GM12878 (cell line): ENCODE results near the gene OAS1. TPM values are rescaled to one million over a fixed set of nuclear protein-coding genes. Genes with fewer than 3 reads are reported as not detected.

Experiments
- ATAC-seq: fragments of 200-7000 bp; cut with Tn5 transposase; 3 replicates; pipeline ENCODE4 v1.9.1; 2020; ENCODE audit warnings: mild to moderate bottlenecking, moderate library complexity
- BruUV-seq: library from RNA; stranded (reverse); fragments of 400-500 nt; replicated peaks from 2 replicates; lab custom pipeline; 2021; lab: Mats Ljungman, UMichigan
- CTCF ChIA-PET: fragments of 300-600 bp; sonication (Branson Sonifier 250); formaldehyde crosslinking; extraction: SDS; loops from one replicate; lab custom pipeline; 2021; ENCODE audit warnings: inconsistent platforms; lab: Yijun Ruan, JAX
- POLR2A ChIA-PET: fragments of 350-600 bp; formaldehyde crosslinking; extraction: SDS; loops from one replicate; lab custom pipeline; 2021; ENCODE audit warnings: inconsistent platforms; lab: Charles Lee
- RAD21 ChIA-PET: fragments of 300-600 bp; sonication (Branson Sonifier 250); formaldehyde crosslinking; loops from one replicate; lab custom pipeline; 2023; ENCODE audit warnings: antibody characterized with exemption; ENCODE audit not compliant: unreplicated experiment; lab: Charles Lee
- SMC1A ChIA-PET: fragments of 300-600 bp; sonication (Branson Sonifier 250); formaldehyde crosslinking; loops from one replicate; lab custom pipeline; 2023; ENCODE audit not compliant: unreplicated experiment, uncharacterized antibody; lab: Charles Lee
- DNase-seq: peaks from one replicate; pipeline ENCODE4 v3.0.0-alpha.2; 2011; ENCODE audit warnings: low read depth, low spot score
- FAIRE-seq: peaks from 3 replicates; lab custom pipeline; 2011; peaks lifted over from hg19 to GRCh38; lab: Jason Lieb, UNC
- H2AFZ ChIP-seq: 2 replicates; pipeline ENCODE4 v1.6.0; 2011; ENCODE audit warnings: low read depth, low read length, control low read depth; ENCODE audit not compliant: control insufficient read depth
- H3K27ac ChIP-seq: 2 replicates; pipeline ENCODE4 v1.5.1; 2011; ENCODE audit warnings: control low read depth; ENCODE audit not compliant: control insufficient read depth, insufficient read depth
- H3K27me3 ChIP-seq, 2 experiments: replicated peaks in 1 of 2; 2 replicates each; pipeline versions ENCODE4 v1.6.0 to v1.6.1; 2011; ENCODE audit warnings: low read length in 1 of 2; ENCODE audit not compliant: control insufficient read depth in 2 of 2, insufficient read depth in 2 of 2
- H3K36me3 ChIP-seq, 2 experiments: 2 replicates each; pipeline ENCODE4 v1.5.1; 2011; ENCODE audit warnings: low read length in 1 of 2; ENCODE audit not compliant: control insufficient read depth in 2 of 2, insufficient read depth in 2 of 2
- H3K4me1 ChIP-seq: 2 replicates; pipeline ENCODE4 v1.6.1; 2011; ENCODE audit warnings: mild to moderate bottlenecking, low read length, moderate library complexity, mixed read lengths; ENCODE audit not compliant: control insufficient read depth, insufficient read depth
- H3K4me2 ChIP-seq: 2 replicates; pipeline ENCODE4 v1.6.0; 2011; ENCODE audit warnings: control low read depth; ENCODE audit not compliant: control insufficient read depth, insufficient read depth
- H3K4me3 ChIP-seq: fragments of 200-600 bp; sonication (generic); 2 replicates; pipeline ENCODE4 v1.5.1; 2016
- H3K79me2 ChIP-seq: 2 replicates; pipeline ENCODE4 v1.6.0; 2011; ENCODE audit warnings: low read length; ENCODE audit not compliant: control insufficient read depth, insufficient read depth
- H3K9ac ChIP-seq: 2 replicates; pipeline ENCODE4 v1.8.0; 2011; ENCODE audit warnings: low read length, control low read depth, mixed read lengths; ENCODE audit not compliant: control insufficient read depth, insufficient read depth
- H3K9me3 ChIP-seq: replicated peaks from 3 replicates; pipeline ENCODE4 v1.5.1; 2011; ENCODE audit warnings: mild to moderate bottlenecking, low read length; ENCODE audit not compliant: control insufficient read depth, insufficient read depth
- H4K20me1 ChIP-seq: 2 replicates; pipeline ENCODE4 v1.6.0; 2011; ENCODE audit not compliant: control insufficient read depth, insufficient read depth
- CHD2 ChIP-seq: IDR thresholded peaks from 2 replicates; pipeline ENCODE4 v1.6.1; 2011; ENCODE audit warnings: low read depth, low read length, improper control_type of control experiment, borderline replicate concordance
- DPF2 ChIP-seq: fragments of 450-650 bp; IDR thresholded peaks from 2 replicates; pipeline ENCODE4 v1.6.1; 2017; ENCODE audit warnings: mild to moderate bottlenecking
- EED ChIP-seq: sonication (generic); IDR thresholded peaks from 2 replicates; pipeline ENCODE4 v1.6.1; 2016; ENCODE audit warnings: antibody characterized with exemption, low read depth
- EZH2 ChIP-seq: IDR thresholded peaks from 2 replicates; pipeline ENCODE4 v1.6.1; 2012; ENCODE audit warnings: low read depth, mild to moderate bottlenecking, control low read depth, inconsistent platforms, low read length, borderline replicate concordance; ENCODE audit not compliant: control insufficient read depth
- FOS ChIP-seq: IDR thresholded peaks from 3 replicates; pipeline ENCODE4 v1.6.1; 2011; ENCODE audit warnings: borderline replicate concordance; ENCODE audit not compliant: insufficient read length; ENCODE audit errors: extremely low read depth
- FOXM1 ChIP-seq: IDR thresholded peaks from 2 replicates; pipeline ENCODE4 v1.6.1; 2012; ENCODE audit warnings: low read depth, mild to moderate bottlenecking, inconsistent platforms, low read length, moderate library complexity
- JUNB ChIP-seq: IDR thresholded peaks from 2 replicates; pipeline ENCODE4 v1.6.1; 2016; ENCODE audit warnings: antibody characterized with exemption, mild to moderate bottlenecking
- KLF5 ChIP-seq: fragments of 450-650 bp; IDR thresholded peaks from 2 replicates; pipeline ENCODE4 v1.6.1; 2014; ENCODE audit warnings: mild to moderate bottlenecking; ENCODE audit not compliant: partially characterized antibody
- NBN ChIP-seq: fragments of 450-650 bp; IDR thresholded peaks from 2 replicates; pipeline ENCODE4 v1.6.1; 2016
- POLR2AphosphoS5 ChIP-seq: IDR thresholded peaks from 2 replicates; pipeline ENCODE4 v1.6.1; 2011; ENCODE audit warnings: mild to moderate bottlenecking, low read length, inconsistent platforms
- RELA ChIP-seq: fragments of 450-650 bp; IDR thresholded peaks from 2 replicates; pipeline ENCODE4 v1.8.0; 2014; ENCODE audit warnings: borderline replicate concordance; ENCODE audit not compliant: partially characterized antibody
- SIN3A ChIP-seq: IDR thresholded peaks from 2 replicates; pipeline ENCODE4 v1.6.1; 2012; ENCODE audit warnings: low read depth, low read length, improper control_type of control experiment
- SMAD1 ChIP-seq: fragments of 450-650 bp; IDR thresholded peaks from 2 replicates; pipeline ENCODE4 v1.6.1; 2018; ENCODE audit warnings: mild to moderate bottlenecking, low read depth; ENCODE audit not compliant: partially characterized antibody
- SMAD5 ChIP-seq: IDR thresholded peaks from 2 replicates; pipeline ENCODE4 v1.6.1; 2016; ENCODE audit warnings: antibody characterized with exemption, low read depth
- SMC3 ChIP-seq: IDR thresholded peaks from 2 replicates; pipeline ENCODE4 v1.6.1; 2011; ENCODE audit warnings: low read length, improper control_type of control experiment, borderline replicate concordance
- SPI1 ChIP-seq: IDR thresholded peaks from 2 replicates; pipeline ENCODE4 v1.6.1; 2011; ENCODE audit warnings: low read depth, mild to moderate bottlenecking, low read length, moderate library complexity, borderline replicate concordance; ENCODE audit not compliant: insufficient read depth
- YY1 ChIP-seq: IDR thresholded peaks from 2 replicates; pipeline ENCODE4 v1.6.1; 2011; ENCODE audit warnings: low read depth, mild to moderate bottlenecking, low read length
- WGBS: methylation state at CpG from one replicate; pipeline ENCODE4 v1.1.6; 2016; ENCODE audit warnings: low lambda C conversion rate; ENCODE audit not compliant: insufficient replicate concordance, insufficient coverage; ENCODE audit errors: missing lambda C conversion rate; 5-methylcytosine and 5-hydroxymethylcytosine counted together
- in situ Hi-C: fragments of 300-500 bp; cut with MboI; formaldehyde crosslinking; loops from 9 replicates; pipeline ENCODE4 v1.14.3; 2018; ENCODE audit warnings: mixed read lengths
- intact Hi-C: fragments of 100-400 bp; cut with micrococcal nuclease; formaldehyde crosslinking; loops from one replicate; pipeline ENCODE4 v1.14.2; 2022; ENCODE audit not compliant: unreplicated experiment
- polyA plus RNA-seq, 11 experiments: library from polyadenylated mRNA; depleted of rRNA in 4 of 11; unstranded in 6 of 11; stranded (reverse) in 5 of 11; fragments of >200 nt; fragmentation: Nextera tagmentation in 4 of 11; fragmentation: Illumina TruSeq in 1 of 11; extraction: Ambion mirVana in 4 of 11; extraction: Trizol in 1 of 11; gene quantifications; 1 replicate in 1 of 11; 2 replicates in 10 of 11; pipeline versions ENCODE4 v1.2.1 to v1.2.3, GENCODE V29; 2011 to 2016; ENCODE audit warnings: inconsistent platforms in 2 of 11, missing spikeins in 2 of 11, low read depth in 1 of 11
- total RNA-seq, 4 experiments: library from RNA; depleted of rRNA in 3 of 4; stranded (reverse); fragments of >200 nt in 3 of 4; fragmentation: Illumina TruSeq in 1 of 4; extraction: Trizol in 1 of 4; gene quantifications; 2 replicates each; pipeline versions ENCODE4 v1.2.1 to v1.2.3, GENCODE V29; 2013 to 2021
- TF ChIP-seq, protein P1 (sequence below): IDR thresholded peaks from 2 replicates; pipeline ENCODE4 v1.6.1; 2011; ENCODE audit warnings: borderline replicate concordance, low read depth, mild to moderate bottlenecking, moderate library complexity, mixed read lengths, low read length; ENCODE audit not compliant: insufficient read depth; ENCODE audit errors: extremely low read length
- TF ChIP-seq, protein P2 (sequence below): IDR thresholded peaks from 2 replicates; pipeline ENCODE4 v1.6.1; 2012; ENCODE audit warnings: low read depth, low read length, improper control_type of control experiment
- TF ChIP-seq, protein P3 (sequence below): fragments of 450-650 bp; IDR thresholded peaks from 2 replicates; pipeline ENCODE4 v1.6.1; 2018; ENCODE audit warnings: mild to moderate bottlenecking, low read depth, moderate library complexity; ENCODE audit not compliant: partially characterized antibody

The OAS1 gene
- total and polyA plus RNA-seq, 10 of the 15 experiments (the other 5 are each of a cell fraction or from before 2014, with no cell fraction given), result 44.7 to 287 (median 64.3) TPM

DNA sequence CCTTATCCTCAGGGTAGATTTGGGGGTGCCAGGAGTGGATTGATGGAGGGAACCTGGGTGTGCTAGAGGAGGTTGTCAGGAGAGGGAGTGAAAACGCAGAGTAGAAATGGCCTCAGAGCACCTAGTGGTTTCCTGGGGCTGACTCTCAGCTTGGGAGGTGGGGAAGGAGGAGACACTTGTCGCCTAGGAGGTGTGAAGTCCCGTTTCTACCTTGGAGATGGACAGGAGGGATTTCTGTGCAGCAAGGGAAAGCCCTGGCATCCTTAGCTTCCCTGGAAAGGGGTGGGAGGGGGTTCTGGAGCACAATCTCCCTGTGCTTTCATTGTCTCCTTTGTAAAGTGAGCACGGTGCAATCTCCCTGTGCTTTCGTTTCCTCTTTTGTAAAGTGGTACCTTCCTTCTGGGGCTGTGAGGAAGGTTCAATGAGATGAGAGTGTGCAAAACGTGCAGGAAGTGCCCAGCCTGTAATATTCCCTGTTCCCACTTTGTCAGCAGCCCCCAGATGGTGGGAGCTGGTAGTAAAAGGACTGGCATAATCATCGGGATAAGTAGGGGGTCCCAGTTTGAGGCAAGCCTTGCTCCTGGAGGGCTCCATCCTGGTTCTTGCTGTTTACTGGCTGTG, 33.1 kb downstream of the OAS1 start:
- in situ Hi-C loops, result no loop called here
- H3K4me2 ChIP-seq, result peak overlapping the region; percentile 99
- BruUV-seq, result no TSS peak
- WGBS, result 1% methylated on average over 7 of the region's 7 CpGs
- peaks cover 8% of the 10 kb centered on the region for H3K4me1 ChIP-seq
- H4K20me1 ChIP-seq, result no peaks in the 10 kb centered on the region
- H3K36me3 ChIP-seq, result peaks cover 0 to 4% of the 10 kb centered on the region in 2 experiments; a peak in 2 of 4 replicates
- peak overlapping the region; percentile 67 for H3K27ac ChIP-seq
- ChIA-PET SMC1A (interaction anchor here (1.4 to 4.5 kb wide), 6 partner anchors 9 to 39 kb away, joined by 4 to 36 read pairs (median 12); partner anchors contain the start of genes OAS1 and OAS2), POLR2A (interaction anchor here (0.6 to 5.0 kb wide), 6 partner anchors 11 to 42 kb away, joined by 3 to 20 read pairs (median 5); partner anchors contain the start of genes OAS1 and OAS2), CTCF (interaction anchor here (1.0 to 2.8 kb wide), 7 partner anchors 14 to 161 kb away, joined by 3 to 16 read pairs (median 4); partner anchors contain the start of genes OAS1 and OAS2), RAD21 (interaction anchor here (0.6 to 2.8 kb wide), 6 partner anchors 15 to 40 kb away, joined by 3 to 16 read pairs (median 6); partner anchors contain the start of genes OAS1 and OAS2)
- intact Hi-C loops, result loop anchor here (1.0 kb wide), 1 partner anchor 38 kb away; the partner anchor contains the start of gene OAS2
- ATAC-seq (peak; percentile 83), DNase-seq (peak; percentile 65), FAIRE-seq (peak; percentile 89)
- H2AFZ ChIP-seq, result peak overlapping the region; percentile 86
- H3K9ac ChIP-seq, result peak overlapping the region; percentile 70
- H3K9me3 ChIP-seq, result no peaks in the 10 kb centered on the region
- H3K79me2 ChIP-seq, result peaks cover 26% of the 10 kb centered on the region
- H3K4me3 ChIP-seq, result peak overlapping the region; percentile 70
- no peaks in the 10 kb centered on the region for H3K27me3 ChIP-seq
- peak; percentile 16 for TF ChIP-seq SMAD1
- TF ChIP-seq SPI1, result peak; percentile 96
- TF ChIP-seq EZH2, result no peak
- TF ChIP-seq NBN, result peak; percentile 60
- TF ChIP-seq, protein P1, sequence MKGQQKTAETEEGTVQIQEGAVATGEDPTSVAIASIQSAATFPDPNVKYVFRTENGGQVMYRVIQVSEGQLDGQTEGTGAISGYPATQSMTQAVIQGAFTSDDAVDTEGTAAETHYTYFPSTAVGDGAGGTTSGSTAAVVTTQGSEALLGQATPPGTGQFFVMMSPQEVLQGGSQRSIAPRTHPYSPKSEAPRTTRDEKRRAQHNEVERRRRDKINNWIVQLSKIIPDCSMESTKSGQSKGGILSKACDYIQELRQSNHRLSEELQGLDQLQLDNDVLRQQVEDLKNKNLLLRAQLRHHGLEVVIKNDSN, result no peak
- TF ChIP-seq JUNB, result no peak
- TF ChIP-seq FOXM1, result no peak
- no peak for TF ChIP-seq SMAD5
- TF ChIP-seq, protein P2, sequence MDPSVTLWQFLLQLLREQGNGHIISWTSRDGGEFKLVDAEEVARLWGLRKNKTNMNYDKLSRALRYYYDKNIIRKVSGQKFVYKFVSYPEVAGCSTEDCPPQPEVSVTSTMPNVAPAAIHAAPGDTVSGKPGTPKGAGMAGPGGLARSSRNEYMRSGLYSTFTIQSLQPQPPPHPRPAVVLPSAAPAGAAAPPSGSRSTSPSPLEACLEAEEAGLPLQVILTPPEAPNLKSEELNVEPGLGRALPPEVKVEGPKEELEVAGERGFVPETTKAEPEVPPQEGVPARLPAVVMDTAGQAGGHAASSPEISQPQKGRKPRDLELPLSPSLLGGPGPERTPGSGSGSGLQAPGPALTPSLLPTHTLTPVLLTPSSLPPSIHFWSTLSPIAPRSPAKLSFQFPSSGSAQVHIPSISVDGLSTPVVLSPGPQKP, result no peak
- TF ChIP-seq KLF5, result no peak
- TF ChIP-seq YY1, result no peak
- peak; percentile 89 for TF ChIP-seq EED
- 0 out of 2 replicates have a peak, but pooled peaks have one; percentile 3 for TF ChIP-seq SIN3A
- TF ChIP-seq FOS, result no peak
- TF ChIP-seq CHD2, result peak; percentile 45; the same call in 1 of the 2 replicates
- TF ChIP-seq, protein P3, sequence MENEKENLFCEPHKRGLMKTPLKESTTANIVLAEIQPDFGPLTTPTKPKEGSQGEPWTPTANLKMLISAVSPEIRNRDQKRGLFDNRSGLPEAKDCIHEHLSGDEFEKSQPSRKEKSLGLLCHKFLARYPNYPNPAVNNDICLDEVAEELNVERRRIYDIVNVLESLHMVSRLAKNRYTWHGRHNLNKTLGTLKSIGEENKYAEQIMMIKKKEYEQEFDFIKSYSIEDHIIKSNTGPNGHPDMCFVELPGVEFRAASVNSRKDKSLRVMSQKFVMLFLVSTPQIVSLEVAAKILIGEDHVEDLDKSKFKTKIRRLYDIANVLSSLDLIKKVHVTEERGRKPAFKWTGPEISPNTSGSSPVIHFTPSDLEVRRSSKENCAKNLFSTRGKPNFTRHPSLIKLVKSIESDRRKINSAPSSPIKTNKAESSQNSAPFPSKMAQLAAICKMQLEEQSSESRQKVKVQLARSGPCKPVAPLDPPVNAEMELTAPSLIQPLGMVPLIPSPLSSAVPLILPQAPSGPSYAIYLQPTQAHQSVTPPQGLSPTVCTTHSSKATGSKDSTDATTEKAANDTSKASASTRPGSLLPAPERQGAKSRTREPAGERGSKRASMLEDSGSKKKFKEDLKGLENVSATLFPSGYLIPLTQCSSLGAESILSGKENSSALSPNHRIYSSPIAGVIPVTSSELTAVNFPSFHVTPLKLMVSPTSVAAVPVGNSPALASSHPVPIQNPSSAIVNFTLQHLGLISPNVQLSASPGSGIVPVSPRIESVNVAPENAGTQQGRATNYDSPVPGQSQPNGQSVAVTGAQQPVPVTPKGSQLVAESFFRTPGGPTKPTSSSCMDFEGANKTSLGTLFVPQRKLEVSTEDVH, result no peak
- peak; percentile 43 for TF ChIP-seq RELA
- no peak; the same call in 1 of the 2 replicates for TF ChIP-seq SMC3
- TF ChIP-seq DPF2, result peak; percentile 83
- TF ChIP-seq POLR2AphosphoS5, result no peak
